Activated CD4-positive, alpha-beta T cell treated with anti-CD3 and anti-CD28 coated beads, Interleukin-2, Interleukin-4, amounts not matched to agents 100 ng/mL and 50 ng/mL, durations not matched to agents 16 hours and 8 hours (primary cell): ENCODE measurements around the gene ABHD16B.
"Not testable (repeated sequence)": the region's sequence is repeated elsewhere in the genome, so short reads cannot be mapped to it uniquely, and the experiment has no call there.

ENCODE experiments used
- DNase-seq: peaks from one replicate; pipeline ENCODE4 v3.0.0-alpha.2; 2020; ENCODE audit warnings: low spot score

Gene ABHD16B

GRCh38 chr20:63855363-63856097 lies 5.8 kb upstream of the ABHD16B start:
- no peak for DNase-seq

GRCh38 chr20:63856098-63856511 lies 5.2 kb upstream of the ABHD16B start:
- DNase-seq: no peak

GRCh38 chr20:63857764-63858392 lies 3.4 kb upstream of the ABHD16B start:
- DNase-seq: no peak

- no peak for DNase-seq
These were observed 2.7 kb upstream of the ABHD16B start for GRCh38 chr20:63858393-63859165.

GRCh38 chr20:63859166-63859699 lies 2.1 kb upstream of the ABHD16B start:
- no peak for DNase-seq

- DNase-seq: no peak
These were observed 810 bp upstream of the ABHD16B start for GRCh38 chr20:63860325-63861051.

GRCh38 chr20:63861981-63862901 lies 943 bp downstream of the ABHD16B start:
- DNase-seq: no peak

GRCh38 chr20:63863021-63863797 lies 1.9 kb downstream of the ABHD16B start:
- DNase-seq: no peak

- DNase-seq: peak; percentile 85
These were observed 2.7 kb downstream of the ABHD16B start for GRCh38 chr20:63863798-63864544.

GRCh38 chr20:63864545-63864977 lies 3.3 kb downstream of the ABHD16B start:
- no peak for DNase-seq

GRCh38 chr20:63864978-63865640 lies 3.8 kb downstream of the ABHD16B start, which contains the start of gene TPD52L2:
Gene TPD52L2 (plus strand): TSS chr20:63865270. CDS start chr20:63865366, 96 bp downstream.
- peak; percentile 99 for DNase-seq

GRCh38 chr20:63867042-63867441 lies 5.7 kb downstream of the ABHD16B start:
- not testable (repeated sequence) for DNase-seq

- DNase-seq: no peak
These were observed 7.0 kb downstream of the ABHD16B start for GRCh38 chr20:63868264-63868663.

GRCh38 chr20:63873477-63873971 lies 12.2 kb downstream of the ABHD16B start:
- peak; percentile 84 for DNase-seq

GRCh38 chr20:63874241-63874640 lies 12.9 kb downstream of the ABHD16B start:
- not testable (repeated sequence) for DNase-seq

- DNase-seq: no peak
These were observed 15.3 kb downstream of the ABHD16B start for GRCh38 chr20:63876489-63877036.

GRCh38 chr20:63877755-63878470 lies 16.6 kb downstream of the ABHD16B start:
- no peak for DNase-seq
